Keratinocyte (primary cell): ENCODE data around the gene TSPAN8. TPM values are rescaled to one million over a fixed set of nuclear protein-coding genes. Genes with fewer than 3 reads are reported as not detected.

ENCODE experiments used
- DNase-seq: peaks from one replicate; pipeline ENCODE4 v3.0.0-alpha.2; 2011; ENCODE audit warnings: low read depth, missing footprints, low spot score
- FAIRE-seq: peaks from 2 replicates; lab custom pipeline; 2011; peaks lifted over from hg19 to GRCh38; lab: Jason Lieb, UNC
- H2AFZ ChIP-seq: 2 replicates; pipeline ENCODE4 v1.6.0; 2012; ENCODE audit warnings: low read length, control low read depth, inconsistent platforms; ENCODE audit not compliant: control insufficient read depth
- H3K27ac ChIP-seq: 2 replicates; pipeline ENCODE4 v1.5.1; 2011; ENCODE audit warnings: low read length; ENCODE audit not compliant: control insufficient read depth, insufficient read depth
- H3K27me3 ChIP-seq: 3 replicates; pipeline ENCODE4 v1.6.0; 2011; ENCODE audit warnings: low read length; ENCODE audit not compliant: control insufficient read depth, insufficient read depth; ENCODE audit errors: extremely low read depth
- H3K36me3 ChIP-seq, 2 experiments: 2 replicates in 1 of 2; 3 replicates in 1 of 2; pipeline ENCODE4 v1.5.1; 2011; ENCODE audit warnings: low read length in 2 of 2, mild to moderate bottlenecking in 1 of 2; ENCODE audit not compliant: control insufficient read depth in 2 of 2, insufficient read depth in 2 of 2; ENCODE audit errors: extremely low read depth in 1 of 2
- H3K4me1 ChIP-seq: 3 replicates; pipeline ENCODE4 v1.5.1; 2011; ENCODE audit warnings: low read length; ENCODE audit not compliant: control insufficient read depth, insufficient read depth; ENCODE audit errors: extremely low read depth
- H3K4me2 ChIP-seq: 3 replicates; pipeline ENCODE4 v1.6.0; 2011; ENCODE audit warnings: low read depth, low read length; ENCODE audit not compliant: control insufficient read depth, insufficient read depth; ENCODE audit errors: extremely low read depth
- H3K4me3 ChIP-seq, 3 experiments: fragments of 200-600 bp in 1 of 3; sonication (generic) in 1 of 3; 2 replicates in 2 of 3; 3 replicates in 1 of 3; pipeline ENCODE4 v1.5.1; 2011 to 2016; ENCODE audit warnings: low read length in 3 of 3, mild to moderate bottlenecking in 3 of 3, control low read depth in 2 of 3, inconsistent platforms in 1 of 3, low read depth in 1 of 3, mixed read lengths in 1 of 3, mixed run types in 1 of 3, moderate library complexity in 1 of 3; ENCODE audit not compliant: control insufficient read depth in 2 of 3, insufficient read depth in 2 of 3; ENCODE audit errors: extremely low read depth in 1 of 3
- H3K79me2 ChIP-seq: 2 replicates; pipeline ENCODE4 v1.6.0; 2012; ENCODE audit warnings: low read length; ENCODE audit not compliant: control insufficient read depth, insufficient read depth
- H3K9ac ChIP-seq: 3 replicates; pipeline ENCODE4 v1.6.0; 2011; ENCODE audit warnings: low read length; ENCODE audit not compliant: control insufficient read depth, insufficient read depth; ENCODE audit errors: extremely low read depth
- H3K9me1 ChIP-seq: 3 replicates; pipeline ENCODE4 v1.6.0; 2011; ENCODE audit warnings: low read length; ENCODE audit not compliant: control insufficient read depth, insufficient read depth; ENCODE audit errors: extremely low read depth
- H3K9me3 ChIP-seq: 2 replicates; pipeline ENCODE4 v1.5.1; 2012; ENCODE audit warnings: low read depth, low read length; ENCODE audit not compliant: control insufficient read depth
- H4K20me1 ChIP-seq: 3 replicates; pipeline ENCODE4 v1.6.0; 2011; ENCODE audit warnings: low read length; ENCODE audit not compliant: control insufficient read depth, insufficient read depth; ENCODE audit errors: extremely low read depth
- EZH2 ChIP-seq: IDR thresholded peaks from one replicate; pipeline ENCODE4 v1.6.1; 2012; ENCODE audit warnings: inconsistent platforms, mild to moderate bottlenecking, low read length, moderate library complexity
- dilution Hi-C: fragments of 300-500 bp; cut with MboI; formaldehyde crosslinking; loops from one replicate; pipeline ENCODE4 v1.7.0; 2020; ENCODE audit warnings: low sequenced_read_pairs; ENCODE audit not compliant: extremely low pct_ligation_motif_present
- polyA plus RNA-seq, 5 experiments: library from polyadenylated mRNA; depleted of rRNA in 3 of 5; stranded (reverse) in 3 of 5; stranded (forward) in 1 of 5; unstranded in 1 of 5; fragments of >200 nt; gene quantifications; 1 replicate in 1 of 5; 2 replicates in 3 of 5; 3 replicates in 1 of 5; pipeline versions ENCODE4 v1.2.1 to v1.2.3, GENCODE V29; 2011 to 2012; ENCODE audit warnings: missing spikeins in 2 of 5, low read depth in 1 of 5, low replicate concordance in 1 of 5
- TF ChIP-seq, protein P1 (sequence below), 3 experiments: IDR thresholded peaks in 1 of 3; conservative IDR thresholded peaks in 1 of 3; optimal IDR thresholded peaks in 1 of 3; 2 replicates in 2 of 3; 3 replicates in 1 of 3; pipeline versions ENCODE3 to v1.5.1; 2011; ENCODE audit warnings: low read length in 3 of 3, mild to moderate bottlenecking in 3 of 3, moderate library complexity in 2 of 3, control low read depth in 1 of 3, inconsistent platforms in 1 of 3; ENCODE audit not compliant: insufficient read depth in 2 of 3; ENCODE audit errors: extremely low read depth in 1 of 3

Gene TSPAN8
- polyA plus RNA-seq, 1 donor (not counting 4 experiments of a cell fraction or from before 2014, with no cell fraction given): not detected

DNA sequence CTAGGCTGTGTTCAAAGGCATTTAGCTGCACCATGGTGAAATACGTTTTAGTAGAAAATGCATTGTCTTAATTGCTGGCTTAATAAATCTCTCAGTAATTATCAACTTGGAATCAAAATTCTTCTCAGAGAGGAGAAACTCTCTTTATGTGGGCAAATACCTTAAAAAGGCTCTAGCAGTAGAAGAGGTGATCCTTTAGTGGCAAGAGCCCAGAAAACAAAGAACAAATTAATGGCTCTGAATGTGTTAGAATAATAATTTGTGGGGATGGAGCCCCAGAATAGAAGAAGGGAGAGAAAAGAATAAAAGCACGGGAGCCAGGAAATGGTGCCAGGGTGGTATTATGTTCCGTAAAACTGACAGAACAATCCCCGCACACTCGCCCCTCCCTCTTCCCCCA, 14.8 kb downstream of the TSPAN8 start:
- Histone ChIP-seq H3K27ac (no peak overlapping the region), H3K9me3 (no peaks in the 10 kb centered on the region), H3K4me1 (no peaks in the 10 kb centered on the region), H4K20me1 (no peaks in the 10 kb centered on the region), H3K79me2 (no peaks in the 10 kb centered on the region), H3K9me1 (no peaks in the 10 kb centered on the region), H2AFZ (no peak overlapping the region), H3K27me3 (no peaks in the 10 kb centered on the region), H3K9ac (no peak overlapping the region), H3K4me2 (no peak overlapping the region), H3K4me3 (no peak overlapping the region), H3K36me3 (no peaks in the 10 kb centered on the region)
- dilution Hi-C loops: no loop called here
- FAIRE-seq (no peak), DNase-seq (no peak)
- TF ChIP-seq EZH2: no peak
- TF ChIP-seq, protein P1, sequence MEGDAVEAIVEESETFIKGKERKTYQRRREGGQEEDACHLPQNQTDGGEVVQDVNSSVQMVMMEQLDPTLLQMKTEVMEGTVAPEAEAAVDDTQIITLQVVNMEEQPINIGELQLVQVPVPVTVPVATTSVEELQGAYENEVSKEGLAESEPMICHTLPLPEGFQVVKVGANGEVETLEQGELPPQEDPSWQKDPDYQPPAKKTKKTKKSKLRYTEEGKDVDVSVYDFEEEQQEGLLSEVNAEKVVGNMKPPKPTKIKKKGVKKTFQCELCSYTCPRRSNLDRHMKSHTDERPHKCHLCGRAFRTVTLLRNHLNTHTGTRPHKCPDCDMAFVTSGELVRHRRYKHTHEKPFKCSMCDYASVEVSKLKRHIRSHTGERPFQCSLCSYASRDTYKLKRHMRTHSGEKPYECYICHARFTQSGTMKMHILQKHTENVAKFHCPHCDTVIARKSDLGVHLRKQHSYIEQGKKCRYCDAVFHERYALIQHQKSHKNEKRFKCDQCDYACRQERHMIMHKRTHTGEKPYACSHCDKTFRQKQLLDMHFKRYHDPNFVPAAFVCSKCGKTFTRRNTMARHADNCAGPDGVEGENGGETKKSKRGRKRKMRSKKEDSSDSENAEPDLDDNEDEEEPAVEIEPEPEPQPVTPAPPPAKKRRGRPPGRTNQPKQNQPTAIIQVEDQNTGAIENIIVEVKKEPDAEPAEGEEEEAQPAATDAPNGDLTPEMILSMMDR (optimal IDR thresholded peaks at IDR 0.05 in 1 of 3, IDR thresholded peaks at IDR 0.05 in 1 of 3, conservative IDR thresholded peaks at IDR 0.05 in 1 of 3; ENCODE audit: extremely low read depth in 1 of 3, insufficient read depth in 2 of 3, low read length in 3 of 3): no peak

DNA sequence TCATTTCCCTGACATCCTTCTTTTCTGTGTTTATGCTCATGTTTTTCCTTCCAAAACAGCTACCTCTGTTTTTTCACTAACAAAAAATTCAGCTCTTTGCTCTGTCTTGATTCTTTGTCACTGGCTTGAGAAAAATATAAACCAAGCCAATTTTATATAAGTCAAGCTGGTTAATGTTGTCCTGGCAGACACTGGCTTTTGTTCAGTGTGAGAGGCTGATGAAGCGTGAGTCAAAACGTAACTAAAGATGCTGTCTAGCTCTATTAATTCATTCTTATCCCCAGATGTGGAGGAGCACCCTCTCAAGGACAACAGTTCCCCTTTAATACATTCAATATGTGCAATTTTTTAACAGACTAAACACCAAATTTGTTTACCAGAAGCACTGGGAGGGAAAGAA, 15.8 kb downstream of the TSPAN8 start:
- Histone ChIP-seq H3K36me3 (no peaks in the 10 kb centered on the region), H3K27me3 (no peaks in the 10 kb centered on the region), H4K20me1 (no peaks in the 10 kb centered on the region), H3K9ac (no peak overlapping the region), H2AFZ (no peak overlapping the region), H3K4me2 (no peak overlapping the region), H3K4me1 (no peaks in the 10 kb centered on the region), H3K4me3 (no peak overlapping the region), H3K27ac (no peak overlapping the region), H3K9me3 (no peaks in the 10 kb centered on the region), H3K79me2 (no peaks in the 10 kb centered on the region), H3K9me1 (no peaks in the 10 kb centered on the region)
- dilution Hi-C loops: no loop called here
- FAIRE-seq (no peak), DNase-seq (no peak)
- TF ChIP-seq EZH2: no peak
- TF ChIP-seq, protein P1 (optimal IDR thresholded peaks at IDR 0.05 in 1 of 3, IDR thresholded peaks at IDR 0.05 in 1 of 3, conservative IDR thresholded peaks at IDR 0.05 in 1 of 3; ENCODE audit: extremely low read depth in 1 of 3, insufficient read depth in 2 of 3, low read length in 3 of 3): no peak
